NCI-H1105 (cell line): ENCODE data around the gene NLRC3.

ENCODE experiments used
- DNase-seq: peaks from one replicate; lab custom pipeline; 2025; lab: John Stamatoyannopoulos, UW

The NLRC3 gene

DNA sequence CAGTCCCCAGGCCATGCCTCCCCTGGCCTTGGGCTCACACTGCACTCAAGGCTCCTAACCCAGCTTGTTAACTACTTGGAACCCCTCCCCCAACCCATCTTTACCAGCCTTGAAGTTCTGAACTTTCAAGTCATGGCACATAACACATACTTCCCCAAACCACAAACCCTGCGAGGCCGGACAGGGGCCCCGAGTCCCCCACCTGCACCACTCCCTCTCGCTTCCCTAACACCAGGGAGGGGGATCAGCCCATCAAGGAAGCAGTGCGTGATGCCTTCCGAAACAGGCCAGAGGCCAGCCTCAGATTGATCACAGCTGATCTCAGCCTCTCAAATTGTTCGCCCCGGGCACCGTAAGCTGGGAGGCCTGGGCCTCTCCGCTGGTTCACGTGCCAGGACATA is 3.0 kb upstream of the NLRC3 start:
- no peak for DNase-seq

DNA sequence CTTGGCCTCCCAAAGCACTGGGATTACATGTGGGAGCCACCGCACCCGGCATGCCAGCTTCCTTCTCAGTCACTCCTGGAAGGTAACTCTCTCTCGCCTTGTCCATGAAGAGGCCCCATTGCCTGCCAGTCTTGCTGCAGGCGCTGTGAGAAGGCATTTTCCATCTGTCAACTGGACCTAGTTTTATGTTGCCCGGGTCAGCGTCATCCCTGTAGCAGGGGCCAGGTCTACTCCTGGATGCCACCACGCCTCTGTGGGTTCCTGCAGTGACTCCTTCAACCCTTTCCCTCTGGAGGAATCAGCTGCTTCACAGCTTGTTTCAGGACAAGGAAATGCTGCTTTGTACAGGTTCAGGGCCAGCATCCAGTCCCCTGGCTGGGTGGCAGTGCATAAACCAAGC is 2.6 kb upstream of the NLRC3 start:
- DNase-seq = no peak

DNA sequence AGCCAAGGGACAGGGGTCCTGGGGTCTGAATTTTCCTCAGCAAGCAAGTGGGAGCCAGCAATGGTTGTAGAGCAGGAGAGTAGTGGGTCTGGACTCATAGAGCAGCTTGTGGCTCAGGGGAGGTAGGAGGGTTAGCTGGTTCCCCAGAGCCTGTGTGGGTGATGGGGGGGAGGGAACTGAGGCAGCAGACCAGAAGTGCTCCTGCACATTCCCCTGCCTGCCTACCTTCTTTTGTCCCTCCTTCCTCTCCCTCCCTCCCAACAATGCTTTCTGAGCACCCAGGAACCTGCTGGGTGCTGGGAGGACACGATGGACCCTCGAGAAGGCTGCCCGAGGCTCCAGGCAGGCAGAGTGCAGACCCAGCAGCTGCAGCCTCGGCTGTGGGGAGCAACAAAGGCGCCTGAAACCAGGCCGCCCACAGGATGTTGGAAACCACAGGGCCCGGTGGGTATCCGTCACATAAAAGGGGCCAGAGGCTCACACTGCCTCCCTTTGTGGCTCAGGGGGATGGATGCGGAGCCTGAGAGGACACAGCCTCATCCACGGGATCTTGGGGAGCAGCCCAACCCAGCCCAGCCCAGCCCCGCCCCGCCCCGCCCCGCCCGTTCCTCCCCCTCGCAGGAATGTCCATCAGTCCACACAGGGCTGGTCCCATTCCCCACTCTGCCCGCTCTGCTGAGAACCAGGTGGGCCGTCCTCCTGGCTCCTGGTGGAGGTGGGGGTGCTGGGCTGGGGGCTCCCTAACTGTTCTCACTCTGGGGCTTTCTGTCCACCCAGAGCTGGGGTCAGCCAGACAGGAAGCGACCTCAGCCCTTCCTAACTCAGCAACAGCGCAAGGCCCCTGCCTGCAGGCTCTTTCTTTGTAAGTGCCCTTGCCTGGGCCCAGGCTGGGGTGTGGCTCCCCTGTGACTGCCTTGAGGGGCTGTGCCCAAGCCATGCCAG is 1.7 kb upstream of the NLRC3 start:
- DNase-seq = no peak

DNA sequence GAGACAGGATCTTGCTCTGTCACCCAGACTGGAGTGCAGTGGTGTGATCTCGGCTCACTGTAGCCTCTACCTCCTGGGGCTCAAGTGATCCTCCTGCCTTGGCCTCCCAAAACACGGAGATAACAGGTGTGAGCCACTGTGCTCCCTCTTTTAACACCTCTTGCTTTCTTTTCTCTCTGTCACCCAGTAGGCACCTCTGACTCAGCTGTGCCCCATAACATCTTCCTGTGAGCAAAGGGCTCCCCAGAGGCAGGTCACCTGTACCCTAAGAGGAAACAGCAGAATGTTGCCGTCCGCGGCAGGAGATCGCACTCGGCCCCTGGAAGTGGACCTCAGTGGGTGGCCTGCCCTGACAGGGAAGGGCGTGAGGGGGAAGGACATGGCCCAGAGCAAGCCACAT is 918 bp upstream of the NLRC3 start:
- no peak for DNase-seq

DNA sequence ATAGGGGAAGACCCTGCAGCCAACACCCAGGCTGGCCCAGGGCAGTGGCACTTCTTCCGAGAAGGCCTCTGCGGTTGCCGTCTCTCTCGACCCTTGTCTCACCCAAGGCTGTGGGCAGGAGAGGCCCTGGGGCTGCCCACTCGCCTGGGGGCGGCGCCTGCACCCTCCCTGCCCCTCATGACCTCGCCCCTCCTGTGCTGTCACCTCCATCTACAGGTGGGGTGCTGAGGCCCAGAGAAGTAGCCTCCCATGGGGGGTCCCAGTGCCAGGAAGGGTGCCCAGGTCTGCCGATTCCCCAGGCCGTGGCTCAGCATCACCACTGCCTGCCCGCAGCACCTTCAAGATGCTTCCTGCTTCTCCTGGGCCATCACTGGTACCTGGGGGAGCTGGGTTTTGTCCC is 992 bp downstream of the NLRC3 start:
- DNase-seq = no peak

DNA sequence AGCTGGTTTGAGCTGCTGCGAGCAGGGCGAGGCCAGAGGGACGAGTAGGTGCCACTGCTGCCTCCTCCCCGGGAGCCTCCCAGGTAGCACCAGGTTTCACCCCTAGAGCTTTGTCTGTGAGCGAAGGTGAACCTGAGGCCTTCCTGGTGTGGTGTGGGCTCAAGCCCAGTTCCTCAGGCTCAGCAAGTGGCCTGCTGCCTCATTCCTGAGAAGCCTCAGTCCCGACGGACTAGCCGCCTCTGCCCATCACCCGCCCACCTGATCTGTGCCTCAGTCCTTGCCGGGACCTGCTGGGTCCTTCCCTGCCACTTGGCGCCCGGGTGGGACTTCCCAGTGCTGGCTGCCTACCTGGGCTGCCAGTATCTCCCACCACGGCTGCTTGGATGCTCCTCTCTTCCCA is 1.7 kb downstream of the NLRC3 start:
- DNase-seq = no peak

DNA sequence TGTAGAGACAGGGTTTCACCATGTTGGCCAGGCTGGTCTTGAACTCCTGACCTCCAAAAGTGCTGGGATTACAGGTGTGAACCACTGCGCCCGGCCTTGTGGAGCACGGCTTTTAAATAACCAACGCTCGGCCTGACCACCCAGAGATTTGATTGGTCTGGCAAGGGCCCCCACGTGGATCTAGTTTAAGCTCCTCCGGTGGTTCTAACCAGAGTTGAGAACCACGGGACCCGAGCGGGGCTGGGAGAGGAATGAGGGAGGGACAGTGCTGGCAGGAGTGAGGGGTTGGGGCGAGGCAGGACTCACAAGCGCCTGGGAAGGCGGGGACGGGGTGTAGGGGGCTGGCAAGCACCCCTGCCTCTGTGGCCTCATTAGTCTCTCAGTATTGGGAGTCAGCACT is 3.0 kb downstream of the NLRC3 start:
- no peak for DNase-seq

DNA sequence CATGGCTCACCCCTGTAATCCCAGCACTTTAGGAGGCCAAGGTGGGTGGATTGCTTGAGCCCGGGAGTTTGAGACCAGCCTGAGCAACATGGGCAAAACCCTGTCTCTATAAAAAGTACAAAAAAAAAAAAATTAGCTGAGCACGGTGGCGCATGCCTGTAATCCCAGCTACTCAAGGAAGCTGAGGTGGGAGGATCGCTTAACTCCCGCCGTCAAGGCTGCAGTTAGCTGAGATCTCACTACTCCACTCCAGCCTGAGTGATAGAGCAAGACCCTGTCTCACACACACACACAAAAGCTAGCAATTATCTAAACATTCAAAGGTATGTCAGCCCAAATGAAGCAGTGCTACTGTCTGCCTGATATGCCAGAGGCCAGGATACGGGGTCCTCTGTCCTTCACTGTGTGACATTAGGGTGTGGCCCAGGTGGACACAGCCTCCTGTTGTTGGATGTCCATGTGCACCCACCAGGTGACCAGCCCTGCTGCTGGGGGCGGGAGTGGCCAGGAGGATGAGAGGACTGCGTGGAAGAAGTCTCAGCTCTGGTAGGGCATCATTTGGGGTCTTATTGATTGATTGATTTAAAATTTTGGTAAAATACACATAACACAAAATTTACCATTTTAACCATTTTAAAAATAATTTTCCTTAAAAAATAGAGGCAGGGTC is 3.9 kb downstream of the NLRC3 start:
- DNase-seq = no peak

DNA sequence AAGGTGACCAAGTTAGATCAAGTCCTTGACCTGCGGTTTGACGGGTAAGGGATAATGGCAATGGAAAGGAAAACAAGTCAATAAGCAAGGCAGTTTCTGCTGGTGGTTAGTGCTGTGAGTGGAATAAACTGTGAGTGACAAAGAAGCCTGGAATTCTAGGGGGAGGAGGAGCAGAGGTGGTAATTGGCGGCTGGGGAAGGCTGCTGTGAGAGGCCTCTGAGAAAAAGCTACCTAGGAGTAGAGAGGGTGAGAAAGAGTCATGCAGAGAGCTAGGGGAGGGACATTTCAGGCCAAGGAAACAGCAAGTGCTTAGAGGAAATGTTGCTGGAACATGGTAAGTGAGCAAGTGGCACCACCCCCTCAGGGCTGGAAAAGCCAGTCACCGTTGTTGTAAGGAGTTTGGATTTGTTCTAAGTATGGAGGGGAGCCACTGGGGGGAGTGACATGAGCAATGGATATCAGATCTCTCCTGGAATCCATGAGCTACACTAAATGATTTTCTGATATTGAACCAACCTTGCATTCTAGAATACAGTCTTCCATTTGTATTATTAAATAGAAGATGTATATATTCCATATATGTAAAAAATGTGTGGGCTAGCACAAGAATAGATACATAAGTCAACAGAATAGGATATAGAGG is 6.7 kb downstream of the NLRC3 start:
- DNase-seq = no peak

DNA sequence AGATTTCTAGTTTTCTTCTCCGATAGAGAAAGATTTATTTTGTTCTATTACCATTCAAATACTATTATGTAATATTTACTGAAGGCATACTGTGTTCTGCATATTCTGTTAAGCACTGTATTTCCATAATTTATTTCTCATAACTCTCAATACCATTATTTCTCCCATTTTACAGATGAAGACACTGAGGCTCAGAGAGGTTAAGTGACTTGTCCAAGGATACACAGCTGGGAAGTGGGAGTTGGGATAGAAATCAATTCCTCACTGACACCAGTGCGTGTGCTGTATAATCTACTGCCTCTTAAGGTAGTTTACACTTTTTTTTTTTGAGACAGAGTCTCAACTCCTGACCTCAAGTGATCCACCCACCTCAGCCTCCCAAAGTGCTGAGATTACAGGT is 7.4 kb downstream of the NLRC3 start:
- DNase-seq = no peak

DNA sequence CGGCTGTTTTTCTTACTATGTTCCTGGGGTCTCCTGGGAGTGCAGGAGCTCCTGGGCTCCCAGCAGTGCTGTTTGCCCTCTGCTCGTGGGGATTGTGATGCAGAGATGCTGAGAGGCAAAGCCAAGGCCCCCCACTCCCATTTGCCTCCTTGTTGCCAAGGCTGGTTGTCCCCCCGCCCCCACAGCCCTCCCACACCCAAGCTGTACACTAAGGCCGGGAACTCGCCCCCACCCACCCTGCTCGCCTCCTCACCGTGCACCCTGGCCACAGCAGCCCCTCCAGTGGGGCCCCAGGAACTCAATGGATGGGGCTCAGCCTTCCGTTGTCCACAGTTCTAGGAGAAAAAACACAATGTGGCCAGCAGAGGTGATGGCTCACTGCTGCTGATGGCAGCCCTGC is 10.2 kb downstream of the NLRC3 start:
- no peak for DNase-seq

DNA sequence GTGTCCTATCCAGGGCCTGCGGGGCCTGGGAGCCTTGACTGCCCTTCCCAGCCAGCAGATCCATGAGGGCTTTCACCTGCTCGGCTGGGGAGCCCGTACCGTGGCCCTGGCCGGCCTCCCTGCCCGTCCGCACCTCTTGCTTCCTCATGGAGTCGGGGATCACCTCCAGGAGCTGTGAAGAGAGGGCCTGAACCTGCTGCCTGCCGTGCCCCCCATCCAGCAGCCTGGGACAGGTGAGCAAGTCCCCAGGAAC is 12.4 kb downstream of the NLRC3 start:
- no peak for DNase-seq

DNA sequence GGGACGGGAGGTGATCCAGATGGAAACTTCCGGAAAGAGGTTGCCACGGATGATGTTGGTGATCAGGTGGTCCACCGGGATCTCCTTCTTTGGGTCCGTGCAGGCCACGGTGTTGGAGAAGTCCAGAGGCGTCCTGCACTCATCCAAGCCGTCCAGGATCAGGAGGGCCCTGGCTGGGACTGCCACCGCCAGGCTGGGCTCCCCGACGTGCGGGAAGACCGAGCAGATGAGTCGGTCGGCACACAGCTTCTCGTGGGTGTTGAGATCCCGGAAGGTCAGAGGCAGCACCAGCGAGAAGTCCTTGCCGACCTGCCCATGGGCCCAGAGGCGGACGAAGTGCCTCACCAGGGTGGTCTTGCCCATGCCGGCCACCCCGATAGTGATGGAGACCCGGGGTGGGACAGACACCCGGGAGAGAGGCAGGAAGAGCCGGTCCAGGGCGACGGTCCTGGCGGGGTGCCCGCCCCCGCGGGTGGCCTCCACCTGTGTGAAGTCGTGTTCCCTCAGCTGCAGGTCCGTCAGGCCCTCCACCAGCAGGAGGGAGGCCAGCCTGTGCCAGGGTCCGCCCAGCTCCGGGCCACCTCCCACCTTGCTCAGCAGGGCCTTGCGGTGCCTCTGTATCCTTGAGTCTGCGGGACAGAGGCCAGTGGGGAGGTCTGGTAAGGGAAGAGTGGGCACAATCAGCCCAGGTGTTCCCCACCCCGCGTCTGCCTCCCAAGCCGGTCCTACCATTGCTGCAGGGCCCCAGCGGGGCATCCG is 12.9 kb downstream of the NLRC3 start:
- no peak for DNase-seq

DNA sequence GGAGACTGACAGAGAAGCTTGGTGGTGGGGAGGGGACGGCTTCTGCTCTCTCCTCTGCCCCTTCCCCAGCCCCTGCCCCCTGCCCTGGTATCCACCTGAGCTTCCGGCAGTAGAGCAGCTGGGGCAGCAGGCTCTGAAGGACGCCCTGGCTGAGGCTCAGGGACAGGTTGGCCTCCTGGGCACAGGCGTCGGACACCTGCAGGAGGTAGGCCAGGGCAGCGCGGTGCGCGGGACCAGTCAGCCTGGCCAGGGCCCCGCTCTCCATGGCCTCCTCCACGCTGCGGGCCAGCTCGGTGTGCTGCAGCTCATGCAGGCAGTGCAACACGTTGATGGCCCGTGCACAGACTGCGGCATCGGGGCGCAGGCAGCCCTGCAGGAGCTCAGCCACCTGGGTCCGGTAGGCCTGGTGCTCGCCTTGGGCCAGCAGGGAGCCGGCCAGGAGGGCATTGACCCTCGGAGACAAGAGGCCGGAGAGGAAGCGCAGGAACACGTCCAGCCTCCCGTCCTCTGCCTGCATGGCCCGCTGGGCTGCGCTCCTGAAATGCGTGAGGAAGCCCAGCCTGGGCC is 14.2 kb downstream of the NLRC3 start:
- no peak for DNase-seq

DNA sequence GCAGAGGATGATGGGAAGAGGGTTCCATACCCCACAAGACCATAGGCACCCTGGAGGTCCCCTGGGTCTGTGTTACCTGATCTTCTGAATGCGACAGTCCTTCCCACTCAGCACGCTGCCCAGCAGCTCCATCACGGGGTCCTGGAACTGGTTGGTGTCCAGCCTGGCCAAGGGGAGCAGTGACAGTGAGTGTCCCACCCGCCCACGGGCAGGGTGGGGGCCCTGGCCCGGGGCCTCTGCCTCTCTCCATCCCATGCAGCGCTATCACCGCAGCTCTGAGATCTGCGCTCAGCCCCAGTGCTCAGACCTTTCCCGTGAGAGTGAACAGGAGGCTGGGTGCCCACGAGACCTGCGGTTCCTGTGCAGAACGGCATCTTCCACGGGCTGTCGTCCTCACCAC is 15.6 kb downstream of the NLRC3 start:
- no peak for DNase-seq

DNA sequence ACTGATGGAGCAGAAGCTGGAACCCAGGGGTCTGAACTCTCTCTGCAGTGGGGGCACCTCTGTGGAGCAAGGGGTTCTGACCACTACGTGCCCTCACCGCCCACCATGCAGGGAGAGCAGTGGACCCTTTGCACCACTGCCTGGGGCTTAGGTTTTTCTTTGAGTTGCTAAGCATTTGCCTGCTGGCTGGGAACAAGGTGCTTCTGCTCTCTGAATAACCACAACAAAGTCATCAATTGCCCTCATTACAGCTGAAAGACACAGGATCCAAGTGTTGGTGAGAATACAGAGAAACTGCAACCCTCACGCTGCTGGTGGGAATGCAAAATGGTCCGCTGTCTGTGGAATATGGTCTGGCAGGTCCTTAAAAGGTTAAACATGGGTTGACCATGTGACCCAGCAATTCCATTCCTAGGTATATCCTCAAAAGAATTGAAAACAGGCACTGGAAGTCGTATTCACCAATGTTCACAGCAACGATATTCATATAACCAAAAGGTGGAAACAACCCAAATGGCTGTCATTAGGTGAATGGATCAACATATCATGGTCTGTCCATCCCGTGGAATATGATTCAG is 22.8 kb downstream of the NLRC3 start:
- no peak for DNase-seq

DNA sequence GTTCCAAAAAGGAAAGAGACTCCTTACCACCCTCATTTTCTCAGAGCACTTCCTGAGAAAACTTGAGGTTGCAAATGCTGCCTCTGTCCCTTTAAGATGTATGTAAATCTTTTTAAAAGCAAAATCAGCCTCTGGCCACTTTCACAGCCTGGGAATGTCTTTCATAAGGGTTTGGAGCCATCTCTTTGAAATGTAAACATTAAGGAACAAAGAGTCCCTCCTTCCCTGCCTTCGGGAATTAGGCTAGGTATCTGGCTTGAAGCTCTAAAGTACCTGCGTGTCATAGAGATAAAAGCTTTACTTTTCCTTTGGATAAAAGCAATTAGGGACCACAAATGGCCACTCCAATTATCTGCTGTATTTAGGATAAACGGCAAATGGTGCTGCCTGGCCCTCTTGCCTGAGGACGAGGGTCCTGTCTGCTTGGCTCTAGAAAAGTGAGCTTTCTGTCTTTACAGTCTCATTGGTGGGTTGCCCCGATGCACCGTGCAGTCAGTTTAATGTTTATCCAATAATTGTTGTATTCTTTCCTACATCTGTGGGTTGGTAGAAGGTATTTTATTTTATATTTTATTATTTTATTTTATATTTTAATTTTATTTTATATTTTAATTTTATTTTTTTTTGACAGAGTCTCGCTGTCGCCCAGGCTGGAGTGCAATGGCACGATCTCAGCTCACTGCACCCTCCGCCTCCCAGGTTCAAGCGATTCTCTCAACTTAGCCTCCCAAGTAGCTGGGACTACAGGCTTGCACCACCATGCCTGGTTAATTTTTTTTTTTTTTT is 23.9 kb downstream of the NLRC3 start:
- peak; percentile 8 for DNase-seq

DNA sequence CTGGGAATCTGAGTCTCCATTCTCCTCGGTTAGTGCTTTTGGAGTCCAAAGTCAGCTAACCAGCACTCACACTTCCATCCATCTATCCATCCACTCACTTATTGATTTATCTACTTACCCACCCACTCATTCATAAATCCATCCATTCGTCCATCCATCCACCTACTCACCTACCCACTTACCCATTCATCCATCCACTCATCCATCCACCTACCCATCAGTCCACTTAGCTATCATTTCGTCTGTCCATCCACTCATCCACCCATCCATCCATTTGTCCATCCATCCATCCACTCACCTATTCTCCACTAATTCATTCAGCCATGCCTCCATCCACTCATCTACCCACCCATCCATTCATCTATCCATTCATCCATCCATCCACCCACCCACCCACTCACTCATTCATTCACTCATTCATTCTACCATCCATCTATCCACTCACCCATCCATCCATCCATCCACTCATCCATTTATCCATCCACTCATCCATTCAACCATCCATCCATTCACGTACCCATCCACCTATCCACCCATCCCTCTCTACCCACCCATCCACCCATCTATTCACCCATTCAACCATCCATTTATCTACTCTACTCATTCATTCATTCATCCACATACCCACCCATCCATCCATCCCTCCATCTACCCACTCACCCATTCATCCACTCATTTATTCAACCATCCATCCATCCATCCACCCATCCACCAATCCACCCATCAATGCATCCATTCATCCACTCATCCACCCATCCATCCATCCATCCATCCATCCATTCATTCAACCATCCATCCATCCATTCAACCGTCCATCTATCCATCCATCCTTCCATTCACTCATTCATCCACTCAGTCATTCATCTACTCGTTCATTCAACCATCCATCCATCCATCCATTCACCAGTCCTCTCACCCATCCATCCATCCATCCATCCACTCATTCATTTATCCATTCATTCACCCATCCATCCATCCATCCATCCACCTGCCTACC is 26.1 kb downstream of the NLRC3 start:
- DNase-seq = no peak

DNA sequence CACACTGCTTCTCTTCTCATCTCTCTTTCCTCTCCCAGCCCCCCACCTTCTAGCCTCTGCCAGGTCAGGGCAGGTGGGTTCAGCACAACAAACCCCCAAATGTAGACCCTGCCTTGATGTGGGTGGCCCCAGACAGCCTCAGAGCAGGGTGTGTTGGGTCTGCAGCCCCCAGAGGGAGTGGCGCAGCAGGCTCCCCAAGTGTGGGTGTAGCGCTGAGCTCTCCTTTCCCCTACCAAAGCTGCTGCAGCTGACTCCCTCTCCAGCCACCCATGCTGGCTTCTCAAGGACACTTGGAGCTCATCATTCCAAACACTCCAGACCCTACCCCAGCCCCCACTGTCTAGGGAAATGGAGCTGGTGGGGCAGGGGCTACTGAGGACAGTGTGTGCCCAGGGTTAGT is 27.3 kb downstream of the NLRC3 start:
- no peak for DNase-seq

DNA sequence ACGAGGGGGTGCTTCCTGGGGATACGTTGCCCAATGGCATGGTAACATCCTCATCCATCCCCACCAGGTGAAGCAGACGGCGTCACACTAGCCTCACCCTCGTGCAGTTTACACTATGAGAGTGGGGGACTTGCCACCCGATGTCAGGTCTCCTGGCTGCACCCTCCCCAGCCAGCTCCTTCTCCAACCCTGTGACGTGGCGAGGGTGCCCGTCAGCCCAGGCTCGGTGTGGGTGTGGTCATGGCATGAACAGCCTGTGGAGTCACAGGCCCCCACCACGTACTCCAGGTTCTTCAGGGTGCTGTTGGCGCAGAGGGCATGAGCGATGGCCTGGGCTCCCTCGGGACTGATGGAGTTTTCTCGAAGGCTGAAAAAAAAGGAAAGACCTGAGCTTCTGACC is 28.3 kb downstream of the NLRC3 start:
- no peak for DNase-seq
